ENCODE results near the gene PPM1N.

PPM1N gene

DNA sequence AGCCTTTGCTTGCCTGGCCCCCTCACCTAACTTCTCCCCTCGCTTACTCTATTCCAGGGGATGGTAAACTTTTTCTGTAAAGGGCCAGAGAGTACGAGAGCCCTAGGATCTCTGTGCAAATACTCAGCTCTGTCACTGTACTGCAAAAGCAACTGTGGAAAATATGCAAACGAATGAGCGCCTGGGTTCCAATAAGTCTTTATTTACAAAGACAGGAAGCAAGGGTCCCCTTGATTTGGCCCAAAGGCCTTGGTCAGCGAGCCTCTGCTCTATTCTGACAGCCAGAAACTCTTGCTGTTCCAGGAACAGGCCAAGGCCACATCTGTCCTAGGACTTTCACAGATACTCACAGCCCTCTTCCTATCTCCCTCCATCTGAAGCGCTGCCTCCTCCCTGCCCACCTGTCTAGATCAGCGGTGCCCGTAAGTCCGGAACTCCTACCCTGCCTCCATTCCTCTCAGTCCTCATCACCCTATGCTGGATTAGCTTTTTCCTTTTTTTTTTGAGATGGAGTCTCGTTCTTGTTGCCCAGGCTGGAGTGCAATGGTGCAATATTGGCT, 49.0 kb downstream of the PPM1N start:
- DNase-seq = no peak

- DNase-seq = no peak
Measured at GRCh38 chr19:45547965-45548609, 49.8 kb downstream of the PPM1N start.

Measured in DMS 273 treated with DMSO at 0.1 percent for 48 hours (cell line).